OCI-LY1 (cell line): ENCODE data around the gene HOMER2.

Source experiments
- EZH2 ChIP-seq: fragments of 200-600 bp; sonication (generic), shearing (Covaris generic); IDR thresholded peaks from 2 replicates; pipeline ENCODE4 v1.8.0; 2017; ENCODE audit warnings: borderline replicate concordance, mixed run types, mild to moderate bottlenecking, antibody characterized with exemption, low read length, moderate library complexity, mixed read lengths
- TF ChIP-seq, protein P1 (sequence below): fragments of 200-600 bp; sonication (generic), shearing (Covaris generic); IDR thresholded peaks from 2 replicates; pipeline ENCODE4 v1.5.1; 2017; ENCODE audit warnings: mild to moderate bottlenecking, antibody characterized with exemption, low read length, moderate library complexity, mixed read lengths

DNA sequence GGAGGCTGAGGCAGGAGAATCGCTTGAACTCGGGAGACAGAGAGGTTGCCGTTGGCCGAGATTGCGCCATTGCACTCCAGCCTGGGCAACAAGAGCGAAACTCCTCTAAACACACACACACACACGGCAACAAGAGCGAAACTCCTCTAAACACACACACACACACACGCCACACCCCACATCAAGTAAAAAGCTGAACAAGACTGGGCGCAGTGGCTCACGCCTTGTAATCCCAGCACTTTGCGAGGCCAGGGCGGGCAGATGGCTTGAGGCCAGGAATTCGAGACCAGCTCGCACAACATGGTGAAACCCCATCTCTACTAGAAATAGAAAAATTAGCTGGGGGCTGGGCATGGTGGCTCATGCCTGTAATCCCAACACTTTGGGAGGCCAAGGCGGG is 49.0 kb downstream of the HOMER2 start:
- TF ChIP-seq, protein P1, sequence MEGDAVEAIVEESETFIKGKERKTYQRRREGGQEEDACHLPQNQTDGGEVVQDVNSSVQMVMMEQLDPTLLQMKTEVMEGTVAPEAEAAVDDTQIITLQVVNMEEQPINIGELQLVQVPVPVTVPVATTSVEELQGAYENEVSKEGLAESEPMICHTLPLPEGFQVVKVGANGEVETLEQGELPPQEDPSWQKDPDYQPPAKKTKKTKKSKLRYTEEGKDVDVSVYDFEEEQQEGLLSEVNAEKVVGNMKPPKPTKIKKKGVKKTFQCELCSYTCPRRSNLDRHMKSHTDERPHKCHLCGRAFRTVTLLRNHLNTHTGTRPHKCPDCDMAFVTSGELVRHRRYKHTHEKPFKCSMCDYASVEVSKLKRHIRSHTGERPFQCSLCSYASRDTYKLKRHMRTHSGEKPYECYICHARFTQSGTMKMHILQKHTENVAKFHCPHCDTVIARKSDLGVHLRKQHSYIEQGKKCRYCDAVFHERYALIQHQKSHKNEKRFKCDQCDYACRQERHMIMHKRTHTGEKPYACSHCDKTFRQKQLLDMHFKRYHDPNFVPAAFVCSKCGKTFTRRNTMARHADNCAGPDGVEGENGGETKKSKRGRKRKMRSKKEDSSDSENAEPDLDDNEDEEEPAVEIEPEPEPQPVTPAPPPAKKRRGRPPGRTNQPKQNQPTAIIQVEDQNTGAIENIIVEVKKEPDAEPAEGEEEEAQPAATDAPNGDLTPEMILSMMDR, result no peak
- no peak for TF ChIP-seq EZH2
